Spleen (tissue), 7 donors: Measurements from ENCODE around the gene PNMA6F.

ENCODE experiments used
- CTCF ChIP-seq, 11 experiments: fragments of 200-600 bp in 7 of 11; fragments of 450-650 bp in 4 of 11; sonication (generic) in 4 of 11; IDR thresholded peaks in 8 of 11; conservative IDR thresholded peaks in 3 of 11; 1 replicate in 7 of 11; 2 replicates in 4 of 11; pipeline versions ENCODE4 v1.4.0 to v1.8.0; 2016 to 2021; ENCODE audit warnings: antibody characterized with exemption in 11 of 11, inconsistent platforms in 4 of 11, mild to moderate bottlenecking in 1 of 11
- POLR2A ChIP-seq, 3 donors: fragments of 450-650 bp; IDR thresholded peaks; one replicate each; pipeline ENCODE4 v1.5.1; 2017; ENCODE audit warnings: antibody characterized with exemption in 3 of 3, mild to moderate bottlenecking in 1 of 3
- donor health status: DM: no; HTN: no; CAD: no; lungs with moderate emphysema.
- donor health status: DM: no; HTN: no; CAD: no.
- donor health status: DM: no; HTN: no; CAD: no.

- TF ChIP-seq CTCF (IDR thresholded peaks at IDR 0.05 in 8 of 11, conservative IDR thresholded peaks at IDR 0.05 in 3 of 11), result no peak
- TF ChIP-seq POLR2A (IDR thresholded peaks at IDR 0.05), result no peak
These were observed 22.1 kb upstream of the PNMA6F start for GRCh38 chrX:153343674-153344073.
